ENCODE data around the gene TRPC5OS.

Gene TRPC5OS

GRCh38 chrX:111847491-111848133 lies 28.4 kb upstream of the TRPC5OS start:
- no peak for DNase-seq (ENCODE audit: low read depth)
- TF ChIP-seq, protein P1, sequence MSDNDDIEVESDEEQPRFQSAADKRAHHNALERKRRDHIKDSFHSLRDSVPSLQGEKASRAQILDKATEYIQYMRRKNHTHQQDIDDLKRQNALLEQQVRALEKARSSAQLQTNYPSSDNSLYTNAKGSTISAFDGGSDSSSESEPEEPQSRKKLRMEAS (IDR thresholded peaks at IDR 0.05; ENCODE audit: low read depth, low read length) = no peak
- TF ChIP-seq, protein P2, sequence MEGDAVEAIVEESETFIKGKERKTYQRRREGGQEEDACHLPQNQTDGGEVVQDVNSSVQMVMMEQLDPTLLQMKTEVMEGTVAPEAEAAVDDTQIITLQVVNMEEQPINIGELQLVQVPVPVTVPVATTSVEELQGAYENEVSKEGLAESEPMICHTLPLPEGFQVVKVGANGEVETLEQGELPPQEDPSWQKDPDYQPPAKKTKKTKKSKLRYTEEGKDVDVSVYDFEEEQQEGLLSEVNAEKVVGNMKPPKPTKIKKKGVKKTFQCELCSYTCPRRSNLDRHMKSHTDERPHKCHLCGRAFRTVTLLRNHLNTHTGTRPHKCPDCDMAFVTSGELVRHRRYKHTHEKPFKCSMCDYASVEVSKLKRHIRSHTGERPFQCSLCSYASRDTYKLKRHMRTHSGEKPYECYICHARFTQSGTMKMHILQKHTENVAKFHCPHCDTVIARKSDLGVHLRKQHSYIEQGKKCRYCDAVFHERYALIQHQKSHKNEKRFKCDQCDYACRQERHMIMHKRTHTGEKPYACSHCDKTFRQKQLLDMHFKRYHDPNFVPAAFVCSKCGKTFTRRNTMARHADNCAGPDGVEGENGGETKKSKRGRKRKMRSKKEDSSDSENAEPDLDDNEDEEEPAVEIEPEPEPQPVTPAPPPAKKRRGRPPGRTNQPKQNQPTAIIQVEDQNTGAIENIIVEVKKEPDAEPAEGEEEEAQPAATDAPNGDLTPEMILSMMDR (IDR thresholded peaks at IDR 0.05; ENCODE audit: low read depth, low read length) = no peak
- TF ChIP-seq MYC (IDR thresholded peaks at IDR 0.05; ENCODE audit: low read depth, low read length) (no peak), POLR2A (IDR thresholded peaks at IDR 0.05; ENCODE audit: extremely low read depth, insufficient read length) (no peak)

GRCh38 chrX:111848541-111848940 lies 27.4 kb upstream of the TRPC5OS start:
- DNase-seq (ENCODE audit: low read depth) = no peak
- TF ChIP-seq, protein P1 (IDR thresholded peaks at IDR 0.05; ENCODE audit: low read depth, low read length) = no peak
- TF ChIP-seq, protein P2 (IDR thresholded peaks at IDR 0.05; ENCODE audit: low read depth, low read length) = no peak
- TF ChIP-seq POLR2A (IDR thresholded peaks at IDR 0.05; ENCODE audit: extremely low read depth, insufficient read length) = no peak
- TF ChIP-seq MYC (IDR thresholded peaks at IDR 0.05; ENCODE audit: low read depth, low read length) = no peak
- H3K4me3 ChIP-seq (ENCODE audit: low read depth, low read length) = no peak overlapping the region

More at GRCh38 chrX:111847491-111848133, 28.4 kb upstream of the TRPC5OS start:
- H3K4me3 ChIP-seq (ENCODE audit: low read depth, low read length) = no peak overlapping the region

DNA sequence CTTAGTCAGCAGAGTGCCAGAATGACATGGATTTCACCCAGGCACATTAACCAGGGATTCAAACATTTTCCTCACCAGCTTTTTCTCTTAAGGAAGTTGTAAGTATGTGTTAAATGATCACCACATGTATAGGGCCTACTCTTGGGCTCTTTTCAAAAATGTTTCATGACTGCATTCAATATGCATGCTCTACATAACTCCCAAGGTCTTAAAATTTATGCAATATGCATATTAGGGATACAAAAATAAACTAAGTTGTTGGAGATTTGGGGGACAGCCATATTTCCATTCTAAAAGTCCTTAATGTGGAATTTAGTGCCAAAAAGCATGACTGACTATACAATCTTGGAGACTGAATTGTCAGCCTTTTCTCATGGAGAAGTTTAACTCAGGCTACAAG lies 25.0 kb upstream of the TRPC5OS start:
- DNase-seq (ENCODE audit: low read depth) = no peak
- no peak overlapping the region for H3K4me3 ChIP-seq (ENCODE audit: low read depth, low read length)
- TF ChIP-seq POLR2A (IDR thresholded peaks at IDR 0.05; ENCODE audit: extremely low read depth, insufficient read length) = no peak
- TF ChIP-seq, protein P2 (IDR thresholded peaks at IDR 0.05; ENCODE audit: low read depth, low read length) = no peak
- TF ChIP-seq, protein P1 (IDR thresholded peaks at IDR 0.05; ENCODE audit: low read depth, low read length) = no peak
- TF ChIP-seq MYC (IDR thresholded peaks at IDR 0.05; ENCODE audit: low read depth, low read length) = no peak

DNA sequence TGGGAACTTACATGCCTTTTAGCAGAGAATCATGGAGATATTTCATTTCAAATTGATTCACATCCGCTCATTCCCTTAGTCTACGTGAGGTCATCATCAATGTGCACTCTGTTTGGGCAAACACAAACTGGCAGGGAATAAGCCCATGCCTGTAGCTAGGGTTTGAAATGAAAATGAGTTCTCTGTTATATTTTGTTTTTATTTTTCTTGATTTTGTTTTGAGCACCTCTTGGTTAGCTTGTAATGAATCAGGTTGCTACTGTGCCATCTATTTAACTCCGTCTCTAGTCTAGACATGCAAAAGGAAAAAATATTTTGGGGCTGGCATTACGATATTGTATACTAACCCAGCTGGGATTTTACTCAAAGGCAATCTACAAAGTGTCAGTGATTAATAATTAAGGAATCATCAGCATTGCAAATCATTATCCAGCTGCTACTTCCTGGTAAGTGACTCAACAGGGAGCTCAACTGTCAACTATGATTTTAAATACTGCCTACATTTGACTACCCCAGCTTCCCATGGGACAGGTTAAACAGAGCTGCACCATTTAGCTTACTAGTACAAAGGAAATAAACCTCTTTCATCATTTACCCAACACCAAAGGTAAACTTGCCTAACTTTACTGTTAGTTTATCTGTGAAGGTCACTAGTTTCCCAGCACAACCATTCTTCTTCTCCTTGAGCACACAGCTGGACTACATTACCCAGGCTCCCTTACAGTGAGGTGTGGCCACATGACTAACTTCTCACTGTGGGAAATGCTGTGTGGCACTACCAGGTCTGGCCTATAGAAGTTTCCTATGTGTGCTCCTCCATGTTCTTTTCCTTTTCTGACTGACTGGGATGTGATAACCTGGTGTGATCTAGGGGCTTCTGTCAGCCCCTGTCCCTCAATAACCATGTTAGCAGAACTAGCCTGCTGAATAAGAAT lies 21.2 kb upstream of the TRPC5OS start:
- H3K4me3 ChIP-seq (ENCODE audit: low read depth, low read length) = no peak overlapping the region
- TF ChIP-seq POLR2A (IDR thresholded peaks at IDR 0.05; ENCODE audit: extremely low read depth, insufficient read length) = no peak
- TF ChIP-seq, protein P2 (IDR thresholded peaks at IDR 0.05; ENCODE audit: low read depth, low read length) = no peak
- no peak for TF ChIP-seq MYC (IDR thresholded peaks at IDR 0.05; ENCODE audit: low read depth, low read length)
- TF ChIP-seq, protein P1 (IDR thresholded peaks at IDR 0.05; ENCODE audit: low read depth, low read length) = no peak
- peak; percentile 18 for DNase-seq (ENCODE audit: low read depth)

DNA sequence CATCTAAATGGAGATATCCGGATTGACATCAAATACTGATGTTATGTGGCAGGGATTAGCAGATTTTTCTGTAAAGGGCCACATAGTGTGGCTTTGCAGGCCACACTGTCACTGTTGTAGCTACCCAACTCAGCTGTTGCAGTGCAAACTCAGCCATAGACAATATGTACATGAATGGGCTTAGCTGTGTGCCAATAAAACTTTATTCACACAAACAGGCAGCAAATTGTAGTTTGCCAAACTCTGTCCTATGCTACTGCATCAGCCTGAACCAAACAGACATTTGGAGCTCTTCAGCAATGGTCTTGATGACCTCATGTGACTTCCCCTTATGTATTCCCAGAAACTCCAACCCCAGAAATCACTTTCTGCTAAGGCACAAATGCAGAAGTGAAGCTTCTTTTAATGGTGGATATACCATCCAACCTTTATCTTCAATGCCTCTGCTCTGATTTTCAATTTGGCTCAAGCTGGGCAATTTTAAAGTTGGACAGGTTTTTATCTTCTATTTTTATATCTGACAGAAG lies 18.4 kb upstream of the TRPC5OS start:
- no peak overlapping the region for H3K4me3 ChIP-seq (ENCODE audit: low read depth, low read length)
- DNase-seq (ENCODE audit: low read depth) = no peak
- TF ChIP-seq, protein P1 (IDR thresholded peaks at IDR 0.05; ENCODE audit: low read depth, low read length) = no peak
- no peak for TF ChIP-seq POLR2A (IDR thresholded peaks at IDR 0.05; ENCODE audit: extremely low read depth, insufficient read length)
- TF ChIP-seq, protein P2 (IDR thresholded peaks at IDR 0.05; ENCODE audit: low read depth, low read length) = no peak
- no peak for TF ChIP-seq MYC (IDR thresholded peaks at IDR 0.05; ENCODE audit: low read depth, low read length)
